ENCODE measurements around the gene PSORS1C2. TPM values are rescaled to one million over a fixed set of nuclear protein-coding genes. Genes with fewer than 3 reads are reported as not detected.

PSORS1C2 gene
- total RNA-seq, 4 donors from 2014 or later: 5.9 to 63.0 (median 27.8) TPM

DNA sequence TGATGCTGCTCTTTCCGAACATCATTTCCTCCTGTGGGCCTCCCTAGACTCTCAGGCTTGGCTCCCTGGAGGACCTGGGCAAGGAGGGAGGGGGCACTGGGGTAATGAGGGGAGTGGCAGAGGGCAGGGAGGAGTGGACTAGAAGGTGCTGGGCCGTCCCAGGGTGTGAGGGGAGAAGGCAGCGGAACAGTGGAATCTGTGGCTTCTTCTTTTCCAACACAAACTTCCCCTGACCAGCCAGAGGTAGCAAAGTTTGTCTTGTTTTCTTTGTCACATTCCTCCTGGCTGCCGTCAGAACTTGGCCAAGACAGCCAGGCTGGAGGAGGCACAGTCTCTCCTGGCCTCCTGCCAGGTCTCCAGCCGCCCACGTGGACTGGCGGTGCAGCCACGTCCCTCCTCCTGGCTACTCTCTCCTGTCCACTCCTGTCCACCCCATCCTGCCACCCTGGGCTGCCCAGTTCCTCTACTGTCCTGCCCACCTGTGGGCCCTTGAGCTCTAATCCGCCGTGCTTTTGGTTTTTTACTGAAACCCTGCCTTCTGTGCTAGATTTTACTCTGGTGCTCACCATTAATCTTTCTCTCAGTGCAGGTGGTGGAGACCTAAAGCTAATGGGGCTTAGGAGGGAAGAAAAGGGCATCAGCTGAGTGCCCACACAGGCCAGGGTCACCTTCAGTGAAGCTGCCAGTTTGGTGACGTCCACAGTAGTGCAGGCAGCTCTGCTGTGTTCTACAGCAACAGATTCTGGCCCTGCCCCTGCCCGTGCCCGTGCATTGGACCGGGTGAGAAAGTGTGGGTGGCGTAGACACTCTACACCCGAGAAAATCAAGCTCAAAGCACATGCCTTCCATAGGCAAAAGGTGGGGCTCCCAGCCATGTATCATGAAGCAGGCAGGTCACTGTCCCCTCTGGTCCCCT, 15.8 kb downstream of the PSORS1C2 start:
- WGBS: 32% methylated on average over 16 of the region's 16 CpGs
- Histone ChIP-seq H3K27me3 (no peaks in the 10 kb centered on the region), H3K4me1 (peaks cover 63% of the 10 kb centered on the region), H3K4me3 (no peak overlapping the region), H3K27ac (no peak overlapping the region), H3K36me3 (no peaks in the 10 kb centered on the region), H3K9me3 (no peaks in the 10 kb centered on the region)
- TF ChIP-seq, protein P1, sequence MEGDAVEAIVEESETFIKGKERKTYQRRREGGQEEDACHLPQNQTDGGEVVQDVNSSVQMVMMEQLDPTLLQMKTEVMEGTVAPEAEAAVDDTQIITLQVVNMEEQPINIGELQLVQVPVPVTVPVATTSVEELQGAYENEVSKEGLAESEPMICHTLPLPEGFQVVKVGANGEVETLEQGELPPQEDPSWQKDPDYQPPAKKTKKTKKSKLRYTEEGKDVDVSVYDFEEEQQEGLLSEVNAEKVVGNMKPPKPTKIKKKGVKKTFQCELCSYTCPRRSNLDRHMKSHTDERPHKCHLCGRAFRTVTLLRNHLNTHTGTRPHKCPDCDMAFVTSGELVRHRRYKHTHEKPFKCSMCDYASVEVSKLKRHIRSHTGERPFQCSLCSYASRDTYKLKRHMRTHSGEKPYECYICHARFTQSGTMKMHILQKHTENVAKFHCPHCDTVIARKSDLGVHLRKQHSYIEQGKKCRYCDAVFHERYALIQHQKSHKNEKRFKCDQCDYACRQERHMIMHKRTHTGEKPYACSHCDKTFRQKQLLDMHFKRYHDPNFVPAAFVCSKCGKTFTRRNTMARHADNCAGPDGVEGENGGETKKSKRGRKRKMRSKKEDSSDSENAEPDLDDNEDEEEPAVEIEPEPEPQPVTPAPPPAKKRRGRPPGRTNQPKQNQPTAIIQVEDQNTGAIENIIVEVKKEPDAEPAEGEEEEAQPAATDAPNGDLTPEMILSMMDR (IDR thresholded peaks at IDR 0.05): no peak
- TF ChIP-seq EP300 (IDR thresholded peaks at IDR 0.05): no peak
- no peak for TF ChIP-seq POLR2A (IDR thresholded peaks at IDR 0.05)
- TF ChIP-seq POLR2AphosphoS5 (IDR thresholded peaks at IDR 0.05): no peak
- DNase-seq (ENCODE audit: low spot score in 2 of 2): no peak

DNA sequence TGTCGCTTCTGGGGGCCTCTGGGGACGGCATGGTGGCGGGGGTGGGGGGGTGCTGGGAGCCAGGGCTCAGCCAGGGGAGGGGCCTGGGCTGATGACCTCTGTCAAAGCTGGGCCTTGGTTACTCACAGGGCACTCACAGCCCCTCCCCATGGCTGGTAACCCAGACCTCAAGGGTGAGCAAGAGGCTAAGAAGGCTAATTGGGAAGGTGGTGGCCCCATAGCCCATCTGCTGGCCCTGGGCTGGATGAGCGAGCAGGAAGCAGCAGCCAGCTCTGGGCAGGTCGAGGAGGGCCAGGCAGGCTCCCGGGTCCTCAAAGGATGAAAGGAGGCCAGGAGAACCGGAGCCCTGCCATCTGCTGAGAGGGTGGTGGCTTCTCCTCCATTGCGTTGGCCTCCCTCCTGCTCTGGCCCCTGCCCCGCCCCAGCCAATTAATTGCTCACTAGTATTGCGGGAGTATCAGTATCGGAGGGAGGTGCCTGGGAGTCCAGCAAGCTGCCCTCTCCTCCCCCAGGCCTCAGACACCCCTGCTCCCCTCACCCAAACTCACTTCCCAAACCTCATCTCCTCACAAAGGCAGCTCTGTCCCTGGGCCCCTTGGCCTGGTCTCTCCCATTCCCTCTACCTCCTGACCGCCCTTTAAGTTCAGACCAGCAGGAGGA, 17.6 kb downstream of the PSORS1C2 start:
- H3K4me1 ChIP-seq: peaks cover 63% of the 10 kb centered on the region
- DNase-seq (ENCODE audit: low spot score in 2 of 2): no peak
- TF ChIP-seq EP300 (IDR thresholded peaks at IDR 0.05) (no peak), POLR2AphosphoS5 (IDR thresholded peaks at IDR 0.05) (no peak), POLR2A (IDR thresholded peaks at IDR 0.05) (no peak)
- TF ChIP-seq, protein P1 (IDR thresholded peaks at IDR 0.05): no peak
- WGBS: 91% methylated on average over 8 of the region's 12 CpGs
- H3K27ac ChIP-seq: no peak overlapping the region
- no peaks in the 10 kb centered on the region for H3K9me3 ChIP-seq
- H3K36me3 ChIP-seq: no peaks in the 10 kb centered on the region
- H3K4me3 ChIP-seq: no peak overlapping the region
- H3K27me3 ChIP-seq: no peaks in the 10 kb centered on the region

DNA sequence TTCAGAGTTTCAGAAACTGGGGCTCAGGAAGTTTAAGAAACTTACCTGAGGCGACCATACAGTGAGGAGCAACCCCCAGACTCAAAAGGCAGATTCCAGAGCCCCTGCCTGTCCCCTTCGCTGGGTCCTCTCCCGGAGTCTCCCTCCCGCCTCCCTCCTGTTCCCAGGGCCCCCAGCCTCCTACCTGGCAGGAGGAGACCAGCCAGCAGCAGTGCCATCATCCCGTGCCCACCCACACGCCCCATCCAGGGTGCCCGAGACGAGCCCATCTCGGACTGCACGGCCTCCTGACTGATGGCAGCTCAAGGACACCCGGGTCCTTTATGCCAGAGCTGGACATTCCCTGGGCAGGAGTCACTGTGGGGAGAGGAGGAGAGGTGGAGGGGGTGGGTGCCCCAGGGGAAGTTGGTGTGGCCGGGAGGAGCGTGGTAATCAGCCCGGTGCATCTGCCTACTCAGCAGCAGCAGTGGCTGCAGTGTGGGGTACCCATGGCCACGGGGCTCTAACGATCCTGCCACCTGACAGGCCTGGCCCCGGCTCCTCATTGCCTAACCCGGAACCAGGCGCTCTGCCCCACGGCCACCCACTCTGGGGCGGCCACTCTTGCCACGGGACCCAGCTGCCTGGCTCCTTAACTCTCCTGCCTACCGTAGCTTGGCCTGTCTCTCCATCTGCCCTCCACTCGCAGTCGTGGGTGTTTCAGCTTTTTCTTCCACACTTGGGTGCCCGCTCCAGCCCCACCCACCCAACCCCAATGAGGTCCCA, 18.5 kb downstream of the PSORS1C2 start, which contains the start of gene CDSN:
Gene CDSN (minus strand): TSS at position 296 of the 765 bp plus-strand sequence. CDS start 27 bp downstream, at position 269.
- Histone ChIP-seq H3K4me3 (no peak within 1 kb of the TSS), H3K27ac (no peak within 1 kb of the TSS), H3K27me3 (no peaks in the 10 kb centered on the region), H3K4me1 (peaks cover 64% of the 10 kb centered on the region), H3K36me3 (no peaks in the 10 kb centered on the region), H3K9me3 (no peaks in the 10 kb centered on the region)
- DNase-seq (ENCODE audit: low spot score in 2 of 2): no peak
- TF ChIP-seq POLR2AphosphoS5 (IDR thresholded peaks at IDR 0.05): no peak
- TF ChIP-seq POLR2A (IDR thresholded peaks at IDR 0.05): no peak
- TF ChIP-seq, protein P1 (IDR thresholded peaks at IDR 0.05): no peak
- TF ChIP-seq EP300 (IDR thresholded peaks at IDR 0.05): no peak
- 71% methylated on average over 19 of the region's 26 CpGs for WGBS

DNA sequence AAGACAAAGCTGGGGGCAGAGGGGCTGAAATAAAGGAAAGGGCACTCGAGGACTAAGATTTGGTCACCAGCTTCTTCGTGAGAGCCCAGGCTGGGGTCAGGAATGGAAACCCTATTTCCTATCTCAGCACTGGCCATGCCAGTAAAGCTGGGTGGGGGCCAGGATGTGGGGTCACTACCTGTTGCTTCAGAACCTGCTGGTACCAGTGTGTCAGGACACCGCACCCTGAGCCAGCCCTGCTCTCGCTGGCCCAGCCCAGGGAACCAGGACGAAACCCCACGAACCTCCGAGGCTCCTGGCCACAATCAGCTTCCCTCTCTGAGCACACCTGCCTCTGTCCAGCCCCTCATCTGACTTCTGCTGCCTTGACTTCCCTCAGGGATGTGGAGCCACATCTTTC, 20.7 kb downstream of the PSORS1C2 start:
- Histone ChIP-seq H3K36me3 (no peaks in the 10 kb centered on the region), H3K4me1 (peaks cover 73% of the 10 kb centered on the region)

More for the DNA sequence above, 20.7 kb downstream of the PSORS1C2 start:
- Histone ChIP-seq H3K9me3 (no peaks in the 10 kb centered on the region), H3K27me3 (no peaks in the 10 kb centered on the region), H3K4me3 (no peak overlapping the region), H3K27ac (no peak overlapping the region)
- no peak for TF ChIP-seq POLR2AphosphoS5 (IDR thresholded peaks at IDR 0.05)
- no peak for TF ChIP-seq EP300 (IDR thresholded peaks at IDR 0.05)
- no peak for TF ChIP-seq POLR2A (IDR thresholded peaks at IDR 0.05)
- TF ChIP-seq, protein P1 (IDR thresholded peaks at IDR 0.05): no peak
- no peak for DNase-seq (ENCODE audit: low spot score in 2 of 2)
- WGBS: 88% methylated on average over 7 of the region's 7 CpGs

Data from suprapubic skin (tissue), 4 donors.